H9 (cell line): ENCODE results near the gene STPG3. TPM values are rescaled to one million over a fixed set of nuclear protein-coding genes. Genes with fewer than 3 reads are reported as not detected.
A peak's percentile ranks its signal among the peaks of the same experiment; 100 is the strongest.

Source experiments
- DNase-seq: peaks from one replicate; pipeline ENCODE4 v3.0.0-alpha.2; 2017
- H2AFZ ChIP-seq: one replicate; pipeline ENCODE4 v1.6.1; 2013; ENCODE audit warnings: mild to moderate bottlenecking, low read length, control low read depth, moderate library complexity
- H2AK5ac ChIP-seq: 2 replicates; pipeline ENCODE4 v1.6.1; 2013; ENCODE audit warnings: low read length, control low read depth, mixed read lengths; ENCODE audit not compliant: insufficient read length
- H2BK120ac ChIP-seq: one replicate; pipeline ENCODE4 v1.6.1; 2013; ENCODE audit warnings: low read depth, mild to moderate bottlenecking, low read length, control low read depth, inconsistent platforms; ENCODE audit not compliant: poor library complexity, severe bottlenecking
- H2BK12ac ChIP-seq: 2 replicates; pipeline ENCODE4 v1.6.1; 2013; ENCODE audit warnings: low read length, control low read depth, mixed read lengths, low read depth; ENCODE audit not compliant: insufficient read length
- H2BK15ac ChIP-seq: 2 replicates; pipeline ENCODE4 v1.6.1; 2013; ENCODE audit warnings: low read depth, low read length, control low read depth
- H2BK20ac ChIP-seq: one replicate; pipeline ENCODE4 v1.6.1; 2013; ENCODE audit warnings: low read depth, mild to moderate bottlenecking, low read length, control low read depth, inconsistent platforms; ENCODE audit not compliant: poor library complexity, severe bottlenecking
- H2BK5ac ChIP-seq: 2 replicates; pipeline ENCODE4 v1.6.1; 2013; ENCODE audit warnings: low read length, control low read depth, mixed read lengths; ENCODE audit not compliant: insufficient read length
- H3K14ac ChIP-seq: 2 replicates; pipeline ENCODE4 v1.6.1; 2013; ENCODE audit warnings: low read length, control low read depth; ENCODE audit not compliant: insufficient read depth
- H3K18ac ChIP-seq: 2 replicates; pipeline ENCODE4 v1.6.1; 2013; ENCODE audit warnings: low read depth, mild to moderate bottlenecking, mixed read lengths, low read length, control low read depth; ENCODE audit not compliant: insufficient read length
- H3K23ac ChIP-seq: 2 replicates; pipeline ENCODE4 v1.6.1; 2013; ENCODE audit warnings: low read length, control low read depth, mixed read lengths, low read depth; ENCODE audit not compliant: insufficient read length
- H3K23me2 ChIP-seq: 2 replicates; pipeline ENCODE4 v1.6.1; 2013; ENCODE audit warnings: low read depth, mild to moderate bottlenecking, mixed read lengths, low read length, control low read depth; ENCODE audit not compliant: insufficient read length, poor library complexity, severe bottlenecking
- H3K27ac ChIP-seq: 2 replicates; pipeline ENCODE4 v1.5.1; 2013; ENCODE audit warnings: low read length, control low read depth, mixed read lengths, low read depth; ENCODE audit not compliant: insufficient read length
- H3K27me3 ChIP-seq: 2 replicates; pipeline ENCODE4 v1.6.1; 2013; ENCODE audit warnings: low read length, control low read depth, inconsistent platforms; ENCODE audit not compliant: insufficient read depth
- H3K4ac ChIP-seq: 2 replicates; pipeline ENCODE4 v1.6.1; 2013; ENCODE audit warnings: low read depth, mild to moderate bottlenecking, control low read depth, inconsistent platforms, low read length, moderate library complexity
- H3K4me1 ChIP-seq: 2 replicates; pipeline ENCODE4 v1.6.1; 2013; ENCODE audit warnings: low read length, control low read depth, inconsistent platforms; ENCODE audit not compliant: insufficient read depth
- H3K4me2 ChIP-seq: 2 replicates; pipeline ENCODE4 v1.6.1; 2013; ENCODE audit warnings: low read length, control low read depth, mixed read lengths; ENCODE audit not compliant: insufficient read length, insufficient read depth
- H3K56ac ChIP-seq: 2 replicates; pipeline ENCODE4 v1.6.1; 2013; ENCODE audit warnings: low read depth, mild to moderate bottlenecking, mixed read lengths, low read length, control low read depth; ENCODE audit not compliant: insufficient read length
- H3K79me1 ChIP-seq: 2 replicates; pipeline ENCODE4 v1.6.1; 2013; ENCODE audit warnings: low read depth, mild to moderate bottlenecking, moderate library complexity, low read length, control low read depth, inconsistent platforms; ENCODE audit not compliant: insufficient read depth, poor library complexity, severe bottlenecking
- H3K79me2 ChIP-seq: 2 replicates; pipeline ENCODE4 v1.6.1; 2013; ENCODE audit warnings: low read length, control low read depth, inconsistent platforms; ENCODE audit not compliant: insufficient read depth
- H3K9ac ChIP-seq: 2 replicates; pipeline ENCODE4 v1.6.1; 2013; ENCODE audit warnings: low read length, control low read depth, mixed read lengths; ENCODE audit not compliant: insufficient read length; ENCODE audit errors: extremely low read depth
- H3K9me3 ChIP-seq: one replicate; pipeline ENCODE4 v1.6.1; 2013; ENCODE audit warnings: low read depth, low read length, inconsistent platforms; ENCODE audit not compliant: control insufficient read depth
- H3T11ph ChIP-seq: one replicate; pipeline ENCODE4 v1.6.1; 2013; ENCODE audit warnings: mild to moderate bottlenecking, low read length, control low read depth, inconsistent platforms
- H4K20me1 ChIP-seq: one replicate; pipeline ENCODE4 v1.6.1; 2013; ENCODE audit not compliant: control insufficient read depth, insufficient read length, insufficient read depth
- H4K5ac ChIP-seq: 2 replicates; pipeline ENCODE4 v1.6.1; 2013; ENCODE audit warnings: low read depth, mild to moderate bottlenecking, mixed read lengths, low read length, control low read depth; ENCODE audit not compliant: insufficient read length
- H4K8ac ChIP-seq: replicated peaks from 2 replicates; pipeline ENCODE4 v1.6.1; 2013; ENCODE audit warnings: low read length, control low read depth, mixed read lengths, low read depth; ENCODE audit not compliant: insufficient read length
- H4K91ac ChIP-seq: 2 replicates; pipeline ENCODE4 v1.6.1; 2013; ENCODE audit warnings: low read depth, mild to moderate bottlenecking, moderate library complexity, mixed read lengths, low read length, control low read depth; ENCODE audit not compliant: insufficient read length
- H3K27ac Mint-ChIP-seq, 3 experiments: 2 replicates in 2 of 3; 3 replicates in 1 of 3; pipeline ENCODE4 v1.8.0; 2020 to 2021; ENCODE audit warnings: mixed read lengths in 3 of 3, mild to moderate bottlenecking in 1 of 3, moderate library complexity in 1 of 3
- H3K27me3 Mint-ChIP-seq: 2 replicates; pipeline ENCODE4 v1.8.0; 2021; ENCODE audit warnings: low read depth, mild to moderate bottlenecking, moderate library complexity, mixed read lengths
- H3K36me3 Mint-ChIP-seq, 3 experiments: 2 replicates in 2 of 3; 3 replicates in 1 of 3; pipeline ENCODE4 v1.8.0; 2020 to 2021; ENCODE audit warnings: low read depth in 3 of 3, mixed read lengths in 3 of 3; ENCODE audit not compliant: insufficient read depth in 1 of 3
- H3K4me1 Mint-ChIP-seq, 2 experiments: 2 replicates each; pipeline ENCODE4 v1.8.0; 2020; ENCODE audit warnings: mixed read lengths in 2 of 2
- H3K4me3 Mint-ChIP-seq, 2 experiments: 2 replicates in 1 of 2; 3 replicates in 1 of 2; pipeline ENCODE4 v1.8.0; 2020 to 2021; ENCODE audit warnings: mild to moderate bottlenecking in 2 of 2, mixed read lengths in 2 of 2, moderate library complexity in 1 of 2
- H3K9me3 Mint-ChIP-seq, 2 experiments: 2 replicates in 1 of 2; 3 replicates in 1 of 2; pipeline ENCODE4 v1.8.0; 2020; ENCODE audit warnings: mild to moderate bottlenecking in 2 of 2, mixed read lengths in 2 of 2, moderate library complexity in 1 of 2
- CTCF ChIP-seq: fragments of 200-600 bp; sonication (generic); conservative IDR thresholded peaks from 3 replicates; pipeline ENCODE4 v1.8.0; 2021; ENCODE audit warnings: antibody characterized with exemption, mild to moderate bottlenecking
- WGBS: extraction: QIAGEN DNeasy Blood & Tissue Kit; methylation state at CpG from one replicate; pipeline ENCODE4 v1.1.7; 2013; ENCODE audit warnings: missing lambda C conversion rate, low lambda C conversion rate, mixed read lengths; ENCODE audit not compliant: insufficient read length; ENCODE audit errors: extremely low coverage; 5-methylcytosine and 5-hydroxymethylcytosine counted together
- total RNA-seq: library from RNA; stranded (reverse); gene quantifications from 2 replicates; pipeline ENCODE4 v1.2.1, GENCODE V29; 2021

STPG3 gene
- total RNA-seq, 1 experiment from 2014 or later, result not detected

DNA sequence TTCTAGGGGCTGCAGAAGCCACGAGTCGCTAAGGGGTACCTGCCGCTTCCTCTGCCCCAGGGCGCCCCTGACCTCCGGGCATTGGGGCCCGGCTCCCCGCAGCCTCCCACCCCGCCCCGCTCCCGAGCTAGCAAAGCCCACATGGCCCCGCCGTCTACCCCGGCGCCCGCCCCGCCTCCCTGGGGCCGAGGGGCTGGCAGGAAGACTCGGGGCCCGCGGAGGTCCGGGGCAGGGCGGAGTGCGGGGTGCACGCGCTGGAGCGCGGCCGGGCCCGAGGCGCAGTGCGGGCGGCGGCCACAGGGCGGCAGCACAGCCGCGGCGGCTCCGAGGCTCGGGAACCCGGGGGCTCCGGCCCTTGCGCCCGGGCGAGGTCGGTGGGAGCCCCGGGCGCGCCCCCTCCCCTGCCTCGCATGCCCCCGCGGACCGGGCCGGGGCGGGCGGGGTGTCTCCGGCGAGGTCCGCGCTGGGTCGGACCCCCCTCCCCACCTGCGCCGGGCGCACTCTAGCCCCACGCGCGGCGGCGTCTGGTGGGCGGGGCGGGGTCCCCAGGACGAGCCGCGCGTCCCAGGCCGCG is 44.2 kb downstream of the STPG3 start:
- Histone ChIP-seq H3K18ac (peak overlapping the region; percentile 44), H4K8ac (no peak overlapping the region), H3K4ac (no peak overlapping the region), H3K79me2 (no peaks in the 10 kb centered on the region), H3K56ac (no peak overlapping the region), H3K27me3 (peaks cover 5% of the 10 kb centered on the region; the same call in 1 of the 2 replicates), H4K5ac (no peak overlapping the region), H3K27ac (no peak overlapping the region), H3K4me2 (peak overlapping the region; percentile 37), H4K20me1 (no peaks in the 10 kb centered on the region), H3K23me2 (peaks cover 7% of the 10 kb centered on the region), H2BK120ac (no peak overlapping the region), H2AFZ (no peak overlapping the region), H4K91ac (no peak overlapping the region), H3K23ac (no peak overlapping the region), H3K9ac (no peak overlapping the region), H3K4me1 (peaks cover 5% of the 10 kb centered on the region; the same call in 1 of the 2 replicates), H3K14ac (no peak overlapping the region), H2BK12ac (no peak overlapping the region), H2BK20ac (no peak overlapping the region), H3T11ph (no peak overlapping the region), H3K9me3 (no peaks in the 10 kb centered on the region), H2AK5ac (no peak overlapping the region), H2BK15ac (no peak overlapping the region), H2BK5ac (no peak overlapping the region), H3K79me1 (no peaks in the 10 kb centered on the region)
- Mint-ChIP-seq H3K4me1 (peaks cover 32 to 40% of the 10 kb centered on the region in 2 experiments), H3K27me3 (peaks cover 48% of the 10 kb centered on the region), H3K4me3 (peak overlapping the region; percentile 37 to 71; a peak in 3 of 5 replicates), H3K9me3 (peaks cover 3 to 6% of the 10 kb centered on the region in 2 experiments), H3K27ac (no peak overlapping the region; a peak in 1 of 7 replicates), H3K36me3 (peaks cover 0 to 4% (median 3%) of the 10 kb centered on the region in 3 experiments; a peak in 3 of 7 replicates)
- WGBS, result no CpG with 5 or more reads among the region's 76 CpGs
- peak; percentile 58; the same call in 2 of the 3 replicates for TF ChIP-seq CTCF
- peak; percentile 66 for DNase-seq
